CD14-positive monocyte (primary cell): Measurements from ENCODE around the gene TRHDE. TPM values are rescaled to one million over a fixed set of nuclear protein-coding genes. Genes with fewer than 3 reads are reported as not detected.

ENCODE experiments used
- DNase-seq, 3 donors: peaks; one replicate each; pipeline ENCODE4 v3.0.0-alpha.2; 2011 to 2022
- H2AFZ ChIP-seq: 2 replicates; pipeline ENCODE4 v1.6.0; 2012; ENCODE audit warnings: mild to moderate bottlenecking, low read depth, low read length, inconsistent platforms; ENCODE audit not compliant: insufficient read depth, poor library complexity, severe bottlenecking
- H3K27ac ChIP-seq, 2 donors: 1 replicate in 1 of 2; 2 replicates in 1 of 2; pipeline ENCODE4 v1.5.1; 2012 to 2013; ENCODE audit warnings: low read length in 2 of 2, control low read depth in 1 of 2, inconsistent platforms in 1 of 2, low read depth in 1 of 2, mild to moderate bottlenecking in 1 of 2
- H3K27me3 ChIP-seq, 2 donors: one replicate each; pipeline versions ENCODE4 v1.6.0 to v1.6.1; 2011 to 2013; ENCODE audit warnings: low read length in 2 of 2; ENCODE audit not compliant: control insufficient read depth in 2 of 2, insufficient read depth in 2 of 2
- H3K36me3 ChIP-seq, 2 donors: replicated peaks in 1 of 2; 1 replicate in 1 of 2; 2 replicates in 1 of 2; pipeline versions ENCODE4 v1.5.1 to v1.6.1; 2012 to 2013; ENCODE audit warnings: low read length in 2 of 2, control low read depth in 1 of 2, inconsistent platforms in 1 of 2, mild to moderate bottlenecking in 1 of 2; ENCODE audit not compliant: insufficient read depth in 2 of 2, control insufficient read depth in 1 of 2
- H3K4me1 ChIP-seq, 2 donors: 1 replicate in 1 of 2; 2 replicates in 1 of 2; pipeline versions ENCODE4 v1.5.1 to v1.6.1; 2012 to 2013; ENCODE audit warnings: low read length in 2 of 2, control low read depth in 1 of 2, inconsistent platforms in 1 of 2, mild to moderate bottlenecking in 1 of 2, moderate library complexity in 1 of 2; ENCODE audit not compliant: insufficient read depth in 2 of 2, control insufficient read depth in 1 of 2
- H3K4me2 ChIP-seq: replicated peaks from 2 replicates; pipeline ENCODE3; 2012; ENCODE audit warnings: low read length, moderate library complexity, mild to moderate bottlenecking; ENCODE audit not compliant: poor library complexity, severe bottlenecking; ENCODE audit errors: extremely low read depth
- H3K4me3 ChIP-seq, 3 experiments: fragments of 200-600 bp in 1 of 3; sonication (generic) in 1 of 3; replicated peaks in 1 of 3; 1 replicate in 2 of 3; 2 replicates in 1 of 3; pipeline ENCODE4 v1.5.1; 2011 to 2013; ENCODE audit warnings: low read length in 3 of 3, mild to moderate bottlenecking in 3 of 3, control low read depth in 2 of 3, low read depth in 2 of 3, inconsistent platforms in 1 of 3, moderate library complexity in 1 of 3
- H3K79me2 ChIP-seq: 2 replicates; pipeline ENCODE4 v1.6.0; 2012; ENCODE audit warnings: mild to moderate bottlenecking, control low read depth, inconsistent platforms, low read length, moderate library complexity; ENCODE audit not compliant: insufficient read depth
- H3K9ac ChIP-seq: 2 replicates; pipeline ENCODE4 v1.6.0; 2017; ENCODE audit warnings: low read length, mild to moderate bottlenecking; ENCODE audit not compliant: insufficient read depth, poor library complexity, severe bottlenecking
- H3K9me3 ChIP-seq, 2 donors: replicated peaks in 1 of 2; 1 replicate in 1 of 2; 2 replicates in 1 of 2; pipeline versions ENCODE4 v1.5.1 to v1.6.1; 2012 to 2013; ENCODE audit warnings: low read length in 2 of 2, control low read depth in 1 of 2; ENCODE audit not compliant: control insufficient read depth in 1 of 2, insufficient read depth in 1 of 2
- H4K20me1 ChIP-seq: 2 replicates; pipeline ENCODE4 v1.6.0; 2012; ENCODE audit warnings: mild to moderate bottlenecking, low read length, control low read depth, moderate library complexity; ENCODE audit not compliant: insufficient read depth
- H3K27ac Mint-ChIP-seq, 7 donors: one replicate each; pipeline ENCODE4 v1.8.0; 2020; ENCODE audit warnings: mild to moderate bottlenecking in 7 of 7, mixed read lengths in 7 of 7, moderate library complexity in 6 of 7, inconsistent platforms in 2 of 7
- H3K27me3 Mint-ChIP-seq, 3 donors: one replicate each; pipeline ENCODE4 v1.8.0; 2021 to 2022; ENCODE audit warnings: low read depth in 3 of 3, mild to moderate bottlenecking in 3 of 3, mixed read lengths in 3 of 3, moderate library complexity in 3 of 3, inconsistent platforms in 1 of 3
- H3K36me3 Mint-ChIP-seq, 2 donors: one replicate each; pipeline ENCODE4 v1.8.0; 2020; ENCODE audit warnings: mixed read lengths in 2 of 2, inconsistent platforms in 1 of 2, mild to moderate bottlenecking in 1 of 2
- H3K4me1 Mint-ChIP-seq: one replicate; pipeline ENCODE4 v1.8.0; 2020; ENCODE audit warnings: mild to moderate bottlenecking, mixed read lengths
- H3K4me3 Mint-ChIP-seq, 2 donors: one replicate each; pipeline ENCODE4 v1.8.0; 2020; ENCODE audit warnings: mild to moderate bottlenecking in 2 of 2, mixed read lengths in 2 of 2, moderate library complexity in 1 of 2
- H3K9me3 Mint-ChIP-seq, 7 donors: one replicate each; pipeline ENCODE4 v1.8.0; 2020 to 2022; ENCODE audit warnings: mixed read lengths in 7 of 7, mild to moderate bottlenecking in 6 of 7, moderate library complexity in 6 of 7, inconsistent platforms in 2 of 7
- WGBS: methylation state at CpG from one replicate; pipeline ENCODE4 v1.1.5; 2013; ENCODE audit warnings: missing lambda C conversion rate; ENCODE audit not compliant: insufficient coverage; 5-methylcytosine and 5-hydroxymethylcytosine counted together
- intact Hi-C, 2 donors: fragments of 100-400 bp; cut with micrococcal nuclease; formaldehyde crosslinking; loops; one replicate each; pipeline versions ENCODE4 v1.15.0 to v1.15.1; 2023
- polyA plus RNA-seq, 3 donors: library from polyadenylated mRNA; depleted of rRNA in 1 of 3; unstranded in 2 of 3; stranded (reverse) in 1 of 3; fragments of 300-500 nt in 2 of 3; fragments of >200 nt in 1 of 3; fragmentation: Illumina TruSeq in 2 of 3; gene quantifications; 1 replicate in 2 of 3; 2 replicates in 1 of 3; pipeline ENCODE4 v1.2.3, GENCODE V29; 2012 to 2021
- TF ChIP-seq, protein P1 (sequence below): fragments of 200-600 bp; IDR thresholded peaks from one replicate; pipeline ENCODE4 v1.8.0; 2022; ENCODE audit warnings: antibody characterized with exemption, mild to moderate bottlenecking

Gene TRHDE
- polyA plus RNA-seq, 3 donors = not detected

GRCh38 chr12:72602581-72602980 lies 330.4 kb downstream of the TRHDE start:
- H3K4me2 ChIP-seq = no peak overlapping the region
- Mint-ChIP-seq H3K27ac (no peak overlapping the region), H3K9me3 (peaks cover 0 to 14% (median 5%) of the 10 kb centered on the region in 7 donors), H3K36me3 (no peaks in the 10 kb centered on the region), H3K27me3 (no peaks in the 10 kb centered on the region), H3K4me3 (no peak overlapping the region), H3K4me1 (no peaks in the 10 kb centered on the region)
- TF ChIP-seq, protein P1, sequence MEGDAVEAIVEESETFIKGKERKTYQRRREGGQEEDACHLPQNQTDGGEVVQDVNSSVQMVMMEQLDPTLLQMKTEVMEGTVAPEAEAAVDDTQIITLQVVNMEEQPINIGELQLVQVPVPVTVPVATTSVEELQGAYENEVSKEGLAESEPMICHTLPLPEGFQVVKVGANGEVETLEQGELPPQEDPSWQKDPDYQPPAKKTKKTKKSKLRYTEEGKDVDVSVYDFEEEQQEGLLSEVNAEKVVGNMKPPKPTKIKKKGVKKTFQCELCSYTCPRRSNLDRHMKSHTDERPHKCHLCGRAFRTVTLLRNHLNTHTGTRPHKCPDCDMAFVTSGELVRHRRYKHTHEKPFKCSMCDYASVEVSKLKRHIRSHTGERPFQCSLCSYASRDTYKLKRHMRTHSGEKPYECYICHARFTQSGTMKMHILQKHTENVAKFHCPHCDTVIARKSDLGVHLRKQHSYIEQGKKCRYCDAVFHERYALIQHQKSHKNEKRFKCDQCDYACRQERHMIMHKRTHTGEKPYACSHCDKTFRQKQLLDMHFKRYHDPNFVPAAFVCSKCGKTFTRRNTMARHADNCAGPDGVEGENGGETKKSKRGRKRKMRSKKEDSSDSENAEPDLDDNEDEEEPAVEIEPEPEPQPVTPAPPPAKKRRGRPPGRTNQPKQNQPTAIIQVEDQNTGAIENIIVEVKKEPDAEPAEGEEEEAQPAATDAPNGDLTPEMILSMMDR = no peak
- no peak for DNase-seq
- no peak overlapping the region for H2AFZ ChIP-seq
- H3K36me3 ChIP-seq = no peaks in the 10 kb centered on the region
- H3K27me3 ChIP-seq = no peaks in the 10 kb centered on the region
- no peak overlapping the region for H3K9ac ChIP-seq
- no peaks in the 10 kb centered on the region for H3K79me2 ChIP-seq
- intact Hi-C loops = no loop called here
- H3K4me1 ChIP-seq = no peaks in the 10 kb centered on the region
- no peaks in the 10 kb centered on the region for H4K20me1 ChIP-seq
- H3K4me3 ChIP-seq = no peak overlapping the region
- no peak overlapping the region for H3K27ac ChIP-seq
- H3K9me3 ChIP-seq = peaks cover 0 to 12% of the 10 kb centered on the region in 2 donors

- TF ChIP-seq, protein P1 = no peak
- no peaks in the 10 kb centered on the region for H3K27me3 Mint-ChIP-seq
- no peaks in the 10 kb centered on the region for H4K20me1 ChIP-seq
- H3K27me3 ChIP-seq = no peaks in the 10 kb centered on the region
- no peak overlapping the region for H3K27ac Mint-ChIP-seq
- intact Hi-C loops = no loop called here
- no peak overlapping the region for H3K4me3 ChIP-seq
- H3K4me1 Mint-ChIP-seq = no peaks in the 10 kb centered on the region
- no peaks in the 10 kb centered on the region for H3K4me1 ChIP-seq
- H3K9me3 ChIP-seq = peaks cover 0 to 5% of the 10 kb centered on the region in 2 donors
- DNase-seq = no peak
- H3K9ac ChIP-seq = no peak overlapping the region
- no peak overlapping the region for H3K4me2 ChIP-seq
- H3K27ac ChIP-seq = no peak overlapping the region
- no CpG with 5 or more reads among the region's 2 CpGs for WGBS
- H3K36me3 ChIP-seq = no peaks in the 10 kb centered on the region
- H3K36me3 Mint-ChIP-seq = no peaks in the 10 kb centered on the region
- no peak overlapping the region for H2AFZ ChIP-seq
- no peaks in the 10 kb centered on the region for H3K79me2 ChIP-seq
- no peak overlapping the region for H3K4me3 Mint-ChIP-seq
- H3K9me3 Mint-ChIP-seq = peaks cover 0 to 11% (median 5%) of the 10 kb centered on the region in 7 donors
Observed at GRCh38 chr12:72605975-72606374, 333.8 kb downstream of the TRHDE start.
